Transverse colon (tissue), 3 donors: ENCODE results near the gene METTL14.

Experiments used
- POLR2A ChIP-seq: fragments of 450-650 bp; IDR thresholded peaks from one replicate; pipeline ENCODE4 v1.6.1; 2016; ENCODE audit warnings: antibody characterized with exemption, mild to moderate bottlenecking, moderate library complexity
- TF ChIP-seq, protein P1 (sequence below), 5 experiments: fragments of 200-600 bp in 3 of 5; fragments of 450-650 bp in 2 of 5; sonication (generic) in 3 of 5; IDR thresholded peaks; 1 replicate in 2 of 5; 2 replicates in 3 of 5; pipeline ENCODE4 v1.5.1; 2016 to 2017; ENCODE audit warnings: antibody characterized with exemption in 5 of 5, inconsistent platforms in 3 of 5, mild to moderate bottlenecking in 2 of 5, moderate library complexity in 1 of 5

DNA sequence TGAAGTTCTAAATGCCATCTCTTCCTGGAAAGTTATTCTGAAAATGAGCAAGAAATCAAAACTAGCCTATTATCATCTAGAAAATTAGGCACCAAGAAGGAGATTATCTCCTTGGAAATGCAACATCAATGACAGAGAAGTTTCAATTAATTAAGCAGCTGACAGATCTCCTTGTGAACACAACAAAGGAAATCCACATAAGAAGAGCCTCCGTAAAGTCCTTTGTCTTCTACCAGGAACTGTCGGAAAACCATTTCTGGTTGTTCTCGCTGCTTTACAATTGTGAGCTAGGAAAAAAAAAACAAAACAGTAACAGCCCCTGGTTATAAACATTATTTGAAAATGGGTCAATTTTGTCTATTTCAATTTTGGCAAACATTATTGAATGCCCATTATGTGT, 38.2 kb downstream of the METTL14 start:
- no peak for TF ChIP-seq POLR2A
- TF ChIP-seq, protein P1, sequence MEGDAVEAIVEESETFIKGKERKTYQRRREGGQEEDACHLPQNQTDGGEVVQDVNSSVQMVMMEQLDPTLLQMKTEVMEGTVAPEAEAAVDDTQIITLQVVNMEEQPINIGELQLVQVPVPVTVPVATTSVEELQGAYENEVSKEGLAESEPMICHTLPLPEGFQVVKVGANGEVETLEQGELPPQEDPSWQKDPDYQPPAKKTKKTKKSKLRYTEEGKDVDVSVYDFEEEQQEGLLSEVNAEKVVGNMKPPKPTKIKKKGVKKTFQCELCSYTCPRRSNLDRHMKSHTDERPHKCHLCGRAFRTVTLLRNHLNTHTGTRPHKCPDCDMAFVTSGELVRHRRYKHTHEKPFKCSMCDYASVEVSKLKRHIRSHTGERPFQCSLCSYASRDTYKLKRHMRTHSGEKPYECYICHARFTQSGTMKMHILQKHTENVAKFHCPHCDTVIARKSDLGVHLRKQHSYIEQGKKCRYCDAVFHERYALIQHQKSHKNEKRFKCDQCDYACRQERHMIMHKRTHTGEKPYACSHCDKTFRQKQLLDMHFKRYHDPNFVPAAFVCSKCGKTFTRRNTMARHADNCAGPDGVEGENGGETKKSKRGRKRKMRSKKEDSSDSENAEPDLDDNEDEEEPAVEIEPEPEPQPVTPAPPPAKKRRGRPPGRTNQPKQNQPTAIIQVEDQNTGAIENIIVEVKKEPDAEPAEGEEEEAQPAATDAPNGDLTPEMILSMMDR (IDR thresholded peaks at IDR 0.05), result no peak
